ENCODE measurements around the gene PLEKHA5. TPM values are rescaled to one million over a fixed set of nuclear protein-coding genes. Genes with fewer than 3 reads are reported as not detected.
"Not testable (repeated sequence)": the region's sequence is repeated elsewhere in the genome, so short reads cannot be mapped to it uniquely, and the experiment has no call there.

Gene PLEKHA5
- total and polyA plus RNA-seq, 2 donors from 2014 or later, result 26.6 to 52.9 TPM

DNA sequence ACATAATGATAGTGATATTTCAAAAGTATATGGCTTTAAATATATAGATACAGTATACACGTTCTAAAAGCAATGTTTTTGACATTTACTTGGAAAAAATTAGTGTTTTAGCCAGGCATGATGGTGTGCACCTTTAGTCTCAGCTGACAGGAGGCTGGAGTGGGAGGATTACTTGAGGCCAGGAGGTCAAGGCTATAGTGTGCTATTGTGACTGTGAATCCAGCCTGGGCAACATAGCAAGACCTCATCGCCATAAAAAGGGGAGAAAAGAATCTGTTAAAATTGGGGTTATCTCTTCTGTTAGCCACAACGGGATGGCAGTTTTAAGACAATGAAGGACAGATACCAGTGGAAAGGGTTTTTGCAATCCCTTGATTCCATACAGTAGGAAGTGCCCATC, 95.2 kb downstream of the PLEKHA5 start:
- Histone ChIP-seq H3K4me3 (ENCODE audit: low read length in 3 of 3) (no peak overlapping the region), H3K4me1 (ENCODE audit: control insufficient read depth in 2 of 3, insufficient read depth in 2 of 3, low read depth in 1 of 3, low read length in 3 of 3) (peaks cover 2 to 25% (median 5%) of the 10 kb centered on the region in 3 donors), H3K36me3 (ENCODE audit: control insufficient read depth in 2 of 3, insufficient read depth in 3 of 3, low read length in 3 of 3) (no peaks in the 10 kb centered on the region), H3K27ac (ENCODE audit: low read depth in 2 of 2, low read length in 2 of 2) (no peak overlapping the region), H3K27me3 (ENCODE audit: control insufficient read depth, insufficient read depth, low read length) (no peaks in the 10 kb centered on the region), H3K9ac (ENCODE audit: low read length in 3 of 3) (no peak overlapping the region), H3K9me3 (ENCODE audit: control insufficient read depth in 2 of 3, insufficient read depth in 1 of 3, low read length in 3 of 3) (no peaks in the 10 kb centered on the region)
- intact Hi-C loops (cut with DNase I), result no loop called here
- FAIRE-seq, result no peak
- DNase-seq, result no peak
- TF ChIP-seq, protein P1, sequence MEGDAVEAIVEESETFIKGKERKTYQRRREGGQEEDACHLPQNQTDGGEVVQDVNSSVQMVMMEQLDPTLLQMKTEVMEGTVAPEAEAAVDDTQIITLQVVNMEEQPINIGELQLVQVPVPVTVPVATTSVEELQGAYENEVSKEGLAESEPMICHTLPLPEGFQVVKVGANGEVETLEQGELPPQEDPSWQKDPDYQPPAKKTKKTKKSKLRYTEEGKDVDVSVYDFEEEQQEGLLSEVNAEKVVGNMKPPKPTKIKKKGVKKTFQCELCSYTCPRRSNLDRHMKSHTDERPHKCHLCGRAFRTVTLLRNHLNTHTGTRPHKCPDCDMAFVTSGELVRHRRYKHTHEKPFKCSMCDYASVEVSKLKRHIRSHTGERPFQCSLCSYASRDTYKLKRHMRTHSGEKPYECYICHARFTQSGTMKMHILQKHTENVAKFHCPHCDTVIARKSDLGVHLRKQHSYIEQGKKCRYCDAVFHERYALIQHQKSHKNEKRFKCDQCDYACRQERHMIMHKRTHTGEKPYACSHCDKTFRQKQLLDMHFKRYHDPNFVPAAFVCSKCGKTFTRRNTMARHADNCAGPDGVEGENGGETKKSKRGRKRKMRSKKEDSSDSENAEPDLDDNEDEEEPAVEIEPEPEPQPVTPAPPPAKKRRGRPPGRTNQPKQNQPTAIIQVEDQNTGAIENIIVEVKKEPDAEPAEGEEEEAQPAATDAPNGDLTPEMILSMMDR (IDR thresholded peaks at IDR 0.05; ENCODE audit: borderline replicate concordance, extremely low read depth, insufficient read depth), result no peak

DNA sequence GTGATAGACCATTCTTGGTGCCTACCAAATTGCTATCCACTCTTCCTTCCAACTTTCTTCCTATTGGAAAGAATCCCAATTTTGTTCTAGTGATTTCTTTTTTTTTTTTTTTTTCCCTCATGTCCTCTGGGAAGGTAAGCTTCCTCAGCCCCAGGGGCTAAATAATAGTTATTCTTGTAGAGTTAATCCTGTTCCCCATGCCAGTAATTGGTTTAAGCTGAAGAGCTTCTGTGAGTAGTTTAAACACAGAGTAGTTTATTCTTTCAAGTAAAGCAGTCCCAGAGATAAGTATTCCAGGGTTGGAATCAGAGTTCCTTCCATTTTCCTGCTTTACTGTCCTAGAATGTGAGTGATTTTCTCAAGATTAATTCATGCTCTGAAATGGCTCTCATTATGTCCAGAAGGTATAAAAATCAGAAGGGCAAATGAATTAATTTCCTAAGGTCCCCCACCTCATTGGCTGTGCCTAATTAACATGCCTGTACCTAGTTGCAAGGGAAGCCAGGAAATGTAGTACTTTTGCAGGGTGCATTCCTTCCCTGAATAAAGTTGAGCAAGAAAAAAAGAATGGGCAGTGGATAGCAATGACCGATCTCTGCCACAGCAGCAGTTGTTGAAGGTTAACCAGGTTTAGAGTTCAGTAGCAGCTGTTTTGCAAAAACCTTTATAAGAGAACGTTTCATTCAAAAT, 97.8 kb downstream of the PLEKHA5 start:
- Histone ChIP-seq H3K9ac (ENCODE audit: low read length in 3 of 3) (no peak overlapping the region), H3K4me3 (ENCODE audit: low read length in 3 of 3) (peak overlapping the region in 1 of 3 donors; percentile 7), H3K27ac (ENCODE audit: low read depth in 2 of 2, low read length in 2 of 2) (peak overlapping the region in 1 of 2 donors; percentile 28), H3K4me1 (ENCODE audit: control insufficient read depth in 2 of 3, insufficient read depth in 2 of 3, low read depth in 1 of 3, low read length in 3 of 3) (peaks cover 2 to 25% (median 5%) of the 10 kb centered on the region in 3 donors), H3K9me3 (ENCODE audit: control insufficient read depth in 2 of 3, insufficient read depth in 1 of 3, low read length in 3 of 3) (no peaks in the 10 kb centered on the region), H3K36me3 (ENCODE audit: control insufficient read depth in 2 of 3, insufficient read depth in 3 of 3, low read length in 3 of 3) (no peaks in the 10 kb centered on the region), H3K27me3 (ENCODE audit: control insufficient read depth, insufficient read depth, low read length) (no peaks in the 10 kb centered on the region)
- FAIRE-seq, result no peak
- TF ChIP-seq, protein P1 (IDR thresholded peaks at IDR 0.05; ENCODE audit: borderline replicate concordance, extremely low read depth, insufficient read depth), result no peak
- intact Hi-C loops (cut with DNase I), result no loop called here
- DNase-seq, result peak in 1 of 5 donors; percentile 18

DNA sequence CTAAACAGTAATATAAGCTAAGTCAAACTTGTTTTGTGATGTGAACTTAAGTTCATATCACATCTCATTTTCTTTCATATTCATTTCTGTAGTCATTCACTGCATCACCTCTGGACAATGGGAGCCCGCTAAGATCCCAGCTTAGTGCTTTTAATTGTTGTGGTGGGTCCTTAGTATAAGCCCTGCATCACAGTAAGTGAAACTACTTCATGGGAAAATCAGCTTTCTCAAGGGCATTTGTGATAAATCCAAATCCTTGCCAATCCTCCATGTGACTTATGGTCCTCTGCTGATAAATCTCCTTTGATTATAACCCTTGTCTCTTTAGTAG, 98.3 kb downstream of the PLEKHA5 start:
- intact Hi-C loops (cut with DNase I), result no loop called here
- Histone ChIP-seq H3K36me3 (ENCODE audit: control insufficient read depth in 2 of 3, insufficient read depth in 3 of 3, low read length in 3 of 3) (no peaks in the 10 kb centered on the region), H3K9me3 (ENCODE audit: control insufficient read depth in 2 of 3, insufficient read depth in 1 of 3, low read length in 3 of 3) (no peaks in the 10 kb centered on the region), H3K9ac (ENCODE audit: low read length in 3 of 3) (no peak overlapping the region), H3K27ac (ENCODE audit: low read depth in 2 of 2, low read length in 2 of 2) (peak overlapping the region; percentile 1 to 23), H3K27me3 (ENCODE audit: control insufficient read depth, insufficient read depth, low read length) (no peaks in the 10 kb centered on the region), H3K4me3 (ENCODE audit: low read length in 3 of 3) (peak overlapping the region in 1 of 3 donors; percentile 7), H3K4me1 (ENCODE audit: control insufficient read depth in 2 of 3, insufficient read depth in 2 of 3, low read depth in 1 of 3, low read length in 3 of 3) (peaks cover 2 to 21% (median 5%) of the 10 kb centered on the region in 3 donors)
- TF ChIP-seq, protein P1 (IDR thresholded peaks at IDR 0.05; ENCODE audit: borderline replicate concordance, extremely low read depth, insufficient read depth), result no peak
- DNase-seq (no peak), FAIRE-seq (no peak)

DNA sequence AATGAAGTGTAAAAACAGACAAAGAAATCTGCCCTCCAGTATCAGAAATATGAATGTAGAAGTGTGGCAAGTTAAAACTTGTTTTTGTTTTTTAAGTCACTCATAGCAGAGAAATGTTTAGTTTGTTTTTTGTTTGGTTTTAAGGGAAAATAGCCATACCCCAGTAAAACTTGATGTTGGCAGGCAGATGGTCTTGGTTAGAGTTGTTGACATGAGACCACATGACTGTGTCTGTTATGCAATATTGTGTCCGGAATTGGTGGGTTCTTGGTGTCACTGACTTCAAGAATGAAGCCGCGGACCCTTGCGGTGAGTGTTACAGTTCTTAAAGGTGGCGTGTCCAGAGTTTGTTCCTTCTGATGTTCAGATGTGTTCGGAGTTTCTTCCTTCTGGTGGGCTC, 99.5 kb downstream of the PLEKHA5 start:
- H3K36me3 ChIP-seq (ENCODE audit: control insufficient read depth in 2 of 3, insufficient read depth in 3 of 3, low read length in 3 of 3); H3K9ac ChIP-seq (ENCODE audit: low read length in 3 of 3); FAIRE-seq; intact Hi-C loops (cut with DNase I); H3K27me3 ChIP-seq (ENCODE audit: control insufficient read depth, insufficient read depth, low read length); DNase-seq; H3K27ac ChIP-seq (ENCODE audit: low read depth in 2 of 2, low read length in 2 of 2); H3K4me3 ChIP-seq (ENCODE audit: low read length in 3 of 3); H3K9me3 ChIP-seq (ENCODE audit: control insufficient read depth in 2 of 3, insufficient read depth in 1 of 3, low read length in 3 of 3): not testable (repeated sequence)
- H3K4me1 ChIP-seq (ENCODE audit: control insufficient read depth in 2 of 3, insufficient read depth in 2 of 3, low read depth in 1 of 3, low read length in 3 of 3), result peaks cover 2 to 25% (median 2%) of the 10 kb centered on the region in 3 donors

All from kidney (tissue), 14 donors.